Smooth muscle cell (in vitro differentiated cells): ENCODE measurements around the gene DGCR2. TPM values are rescaled to one million over a fixed set of nuclear protein-coding genes. Genes with fewer than 3 reads are reported as not detected.

Experiments used
- DNase-seq: peaks from one replicate; lab custom pipeline; 2025; ENCODE audit not compliant: unreplicated experiment; lab: John Stamatoyannopoulos, UW
- H2AFZ ChIP-seq: fragments of 200-600 bp; sonication (generic); 2 replicates; pipeline ENCODE4 v1.6.0; 2016; ENCODE audit warnings: antibody characterized with exemption, low read depth, mild to moderate bottlenecking
- H3F3A ChIP-seq: fragments of 200-600 bp; sonication (generic); 2 replicates; pipeline ENCODE4 v1.6.0; 2017; ENCODE audit warnings: antibody characterized with exemption, low read depth
- H3K27ac ChIP-seq: fragments of 200-600 bp; sonication (generic); 2 replicates; pipeline ENCODE4 v1.5.1; 2016; ENCODE audit warnings: low read depth, mild to moderate bottlenecking
- H3K27me3 ChIP-seq: fragments of 200-600 bp; sonication (generic); 2 replicates; pipeline ENCODE4 v1.6.1; 2016; ENCODE audit warnings: low read depth, mild to moderate bottlenecking
- H3K36me3 ChIP-seq: fragments of 200-600 bp; sonication (generic); 2 replicates; pipeline ENCODE4 v1.5.1; 2016; ENCODE audit warnings: low read depth
- H3K4me1 ChIP-seq: fragments of 200-600 bp; sonication (generic); 2 replicates; pipeline ENCODE4 v1.5.1; 2016; ENCODE audit warnings: low read depth
- H3K4me2 ChIP-seq: fragments of 200-600 bp; sonication (generic); 2 replicates; pipeline ENCODE4 v1.6.0; 2016; ENCODE audit warnings: mild to moderate bottlenecking
- H3K4me3 ChIP-seq: fragments of 200-600 bp; sonication (generic); 2 replicates; pipeline ENCODE4 v1.5.1; 2016; ENCODE audit warnings: mild to moderate bottlenecking
- H3K79me2 ChIP-seq: fragments of 200-600 bp; sonication (generic); 2 replicates; pipeline ENCODE4 v1.6.0; 2016; ENCODE audit warnings: low read depth, mild to moderate bottlenecking
- H3K9ac ChIP-seq: fragments of 200-600 bp; sonication (generic); 2 replicates; pipeline ENCODE4 v1.6.0; 2016; ENCODE audit warnings: low read depth
- H3K9me3 ChIP-seq: fragments of 200-600 bp; sonication (generic); replicated peaks from 2 replicates; pipeline ENCODE4 v1.5.1; 2016; ENCODE audit warnings: low read depth
- H4K20me1 ChIP-seq: fragments of 200-600 bp; sonication (generic); 2 replicates; pipeline ENCODE4 v1.6.0; 2016; ENCODE audit warnings: low read depth
- CTCF ChIP-seq: fragments of 200-600 bp; sonication (generic); IDR thresholded peaks from 2 replicates; pipeline ENCODE4 v1.5.1; 2017; ENCODE audit warnings: borderline replicate concordance, mild to moderate bottlenecking, antibody characterized with exemption; ENCODE audit not compliant: insufficient read depth, poor library complexity, severe bottlenecking
- WGBS: methylation state at CpG from one replicate; pipeline ENCODE4 v1.1.7; 2016; ENCODE audit warnings: low lambda C conversion rate; 5-methylcytosine and 5-hydroxymethylcytosine counted together
- polyA plus RNA-seq: library from polyadenylated mRNA; unstranded; fragments of >200 nt; fragmentation: Nextera tagmentation; extraction: Ambion mirVana; gene quantifications from 2 replicates; pipeline ENCODE4 v1.2.1, GENCODE V29; 2016
- total RNA-seq: library from RNA; depleted of rRNA; stranded (reverse); fragments of >200 nt; gene quantifications from 2 replicates; pipeline ENCODE4 v1.2.3, GENCODE V29; 2014

Gene DGCR2, protein sequence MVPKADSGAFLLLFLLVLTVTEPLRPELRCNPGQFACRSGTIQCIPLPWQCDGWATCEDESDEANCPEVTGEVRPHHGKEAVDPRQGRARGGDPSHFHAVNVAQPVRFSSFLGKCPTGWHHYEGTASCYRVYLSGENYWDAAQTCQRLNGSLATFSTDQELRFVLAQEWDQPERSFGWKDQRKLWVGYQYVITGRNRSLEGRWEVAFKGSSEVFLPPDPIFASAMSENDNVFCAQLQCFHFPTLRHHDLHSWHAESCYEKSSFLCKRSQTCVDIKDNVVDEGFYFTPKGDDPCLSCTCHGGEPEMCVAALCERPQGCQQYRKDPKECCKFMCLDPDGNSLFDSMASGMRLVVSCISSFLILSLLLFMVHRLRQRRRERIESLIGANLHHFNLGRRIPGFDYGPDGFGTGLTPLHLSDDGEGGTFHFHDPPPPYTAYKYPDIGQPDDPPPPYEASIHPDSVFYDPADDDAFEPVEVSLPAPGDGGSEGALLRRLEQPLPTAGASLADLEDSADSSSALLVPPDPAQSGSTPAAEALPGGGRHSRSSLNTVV
- 29.0 and 46.7 TPM in 2 replicates for total RNA-seq
- 53.2 and 54.7 TPM in 2 replicates for polyA plus RNA-seq

DNA sequence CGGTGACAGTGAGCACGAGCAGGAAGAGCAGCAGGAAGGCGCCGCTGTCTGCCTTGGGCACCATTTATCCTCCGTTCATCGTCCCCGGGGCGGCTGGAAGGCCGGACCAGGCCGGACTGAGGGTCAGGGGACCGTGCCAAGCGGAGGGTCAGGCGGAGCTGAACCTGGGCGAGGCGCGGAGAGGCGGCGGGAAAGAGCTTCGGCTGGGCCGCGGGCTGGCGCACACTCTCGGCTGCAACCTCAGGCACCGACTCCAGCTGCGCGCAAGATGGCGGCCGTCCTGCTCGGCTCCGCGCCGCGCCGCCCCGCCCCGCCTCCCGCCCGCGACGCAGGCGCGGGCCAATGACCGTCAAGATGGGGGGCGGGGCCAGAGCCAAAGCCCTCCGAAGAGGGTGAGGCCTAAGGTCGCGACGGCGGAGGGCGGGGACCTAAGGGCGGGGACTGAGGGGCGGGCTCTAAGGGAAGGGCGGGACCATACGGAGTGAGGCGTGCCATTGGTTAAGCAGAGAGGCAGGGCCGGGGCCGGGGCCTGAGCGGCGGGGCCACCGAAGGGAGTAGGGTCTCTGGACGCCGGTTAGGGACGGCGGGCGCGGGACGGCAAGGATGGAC lies at the start of gene DGCR2:
DGCR2 (minus strand) TSS at position 270 of the 609 bp plus-strand sequence; CDS start at position 64, 206 bp downstream.
- Histone ChIP-seq H3K4me2 (peak within 1 kb of the TSS; percentile 98), H4K20me1 (peaks cover 44% of the 10 kb centered on the region), H3K9me3 (no peaks in the 10 kb centered on the region), H3K27ac (peak within 1 kb of the TSS; percentile 69), H3K27me3 (no peaks in the 10 kb centered on the region), H2AFZ (peak within 1 kb of the TSS; percentile 95), H3F3A (no peaks in the 10 kb centered on the region), H3K9ac (peak within 1 kb of the TSS; percentile 92), H3K36me3 (no peaks in the 10 kb centered on the region), H3K79me2 (peaks cover 47% of the 10 kb centered on the region), H3K4me1 (peaks cover 6% of the 10 kb centered on the region), H3K4me3 (peak within 1 kb of the TSS; percentile 98)
- DNase-seq: peak; percentile 86
- no peak for TF ChIP-seq CTCF
- 1% methylated on average over 25 of the region's 67 CpGs for WGBS

DNA sequence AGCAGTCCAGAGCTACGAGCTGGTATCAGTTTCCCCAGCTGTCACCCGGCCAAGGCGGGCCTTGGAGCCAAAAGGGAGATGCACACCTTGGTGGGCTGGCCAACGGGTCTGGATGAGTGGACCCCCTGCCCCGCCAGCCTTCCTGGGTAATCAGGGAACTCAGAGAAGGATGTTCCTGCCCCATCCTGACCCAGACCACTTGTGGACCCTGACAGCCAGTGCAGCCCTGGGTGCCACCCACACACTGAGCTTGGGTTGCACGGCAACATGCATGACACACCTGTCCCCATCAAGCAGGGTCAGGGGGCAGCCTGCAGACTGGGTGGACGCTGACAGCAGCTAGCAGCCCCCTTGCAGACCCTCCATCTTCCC lies 47.7 kb upstream of the DGCR2 start:
- TF ChIP-seq CTCF: no peak
- Histone ChIP-seq H3K9me3 (no peaks in the 10 kb centered on the region), H2AFZ (no peak overlapping the region), H3F3A (no peaks in the 10 kb centered on the region), H3K27ac (no peak overlapping the region), H3K79me2 (peaks cover 24% of the 10 kb centered on the region), H3K4me2 (peak overlapping the region; percentile 81), H3K36me3 (no peaks in the 10 kb centered on the region), H3K27me3 (peaks cover 48% of the 10 kb centered on the region), H4K20me1 (peaks cover 17% of the 10 kb centered on the region), H3K9ac (no peak overlapping the region), H3K4me1 (peaks cover 18% of the 10 kb centered on the region), H3K4me3 (peak overlapping the region; percentile 34)
- WGBS: 67% methylated on average over 7 of the region's 7 CpGs
- DNase-seq: no peak

DNA sequence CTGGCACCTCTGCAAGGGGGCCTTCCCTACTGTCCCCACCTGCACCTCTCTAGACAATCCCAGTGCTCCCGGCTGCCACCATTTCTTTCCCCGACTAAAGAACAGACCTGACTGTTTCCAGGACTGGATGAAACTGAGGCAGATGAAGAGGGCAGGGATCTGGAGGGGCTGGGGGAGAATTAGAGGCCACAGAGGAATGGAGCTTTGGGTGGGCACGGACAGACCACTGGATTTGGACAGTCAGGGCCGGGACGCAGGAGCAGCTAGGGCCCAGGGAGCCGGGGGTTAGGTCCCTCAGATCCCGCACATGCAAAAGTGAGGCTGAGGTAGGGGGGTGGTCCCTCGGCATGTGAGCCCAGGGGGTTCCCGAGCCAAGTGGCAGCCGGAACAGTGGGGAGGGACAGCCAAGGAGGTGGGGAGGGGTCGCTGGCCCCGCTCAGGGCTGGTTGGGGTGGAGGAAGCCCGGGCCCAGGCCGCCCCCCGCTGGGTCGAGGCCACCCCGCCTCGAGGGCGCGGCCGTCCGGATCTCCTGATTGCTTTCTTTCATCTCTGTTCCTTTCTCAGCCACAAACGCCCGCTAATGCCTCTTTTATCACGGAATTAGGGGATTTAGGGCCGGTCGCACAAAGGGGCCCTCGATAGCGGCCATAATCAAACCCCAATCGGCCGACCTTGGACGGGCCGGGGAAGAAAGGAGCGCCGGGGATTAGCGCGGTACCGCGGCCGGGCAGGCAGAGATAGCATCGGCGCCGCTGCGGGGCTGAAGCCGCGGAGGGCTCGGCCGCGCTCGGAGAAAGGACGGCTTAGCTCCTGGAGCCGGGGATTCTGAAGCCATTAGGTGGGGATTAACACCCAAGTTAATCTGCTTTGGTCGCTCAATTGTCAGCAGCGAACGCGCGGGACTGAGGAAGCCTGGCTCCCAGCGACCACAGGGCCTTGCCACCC lies 47.1 kb upstream of the DGCR2 start:
- H3K36me3 ChIP-seq: no peaks in the 10 kb centered on the region
- H3K9ac ChIP-seq: no peak overlapping the region
- H3F3A ChIP-seq: no peaks in the 10 kb centered on the region
- no peaks in the 10 kb centered on the region for H3K9me3 ChIP-seq
- no peak overlapping the region for H2AFZ ChIP-seq
- H3K27me3 ChIP-seq: peaks cover 48% of the 10 kb centered on the region
- H3K4me2 ChIP-seq: peak overlapping the region; percentile 81
- no peak overlapping the region for H3K27ac ChIP-seq
- peaks cover 21% of the 10 kb centered on the region for H3K79me2 ChIP-seq
- peak overlapping the region; percentile 34 for H3K4me3 ChIP-seq
- peaks cover 10% of the 10 kb centered on the region for H4K20me1 ChIP-seq
- DNase-seq: no peak
- no peak for TF ChIP-seq CTCF
- H3K4me1 ChIP-seq: peaks cover 18% of the 10 kb centered on the region
- 14% methylated on average over 50 of the region's 58 CpGs for WGBS
